H4 (cell line): ENCODE data around the gene LBP. TPM values are rescaled to one million over a fixed set of nuclear protein-coding genes. Genes with fewer than 3 reads are reported as not detected.
A peak's percentile ranks its signal among the peaks of the same experiment; 100 is the strongest.
"Not testable (repeated sequence)": the region's sequence is repeated elsewhere in the genome, so short reads cannot be mapped to it uniquely, and the experiment has no call there.

Experiments
- DNase-seq: peaks from one replicate; pipeline ENCODE4 v3.0.0-alpha.2; 2015; ENCODE audit warnings: low spot score
- total RNA-seq: library from RNA; depleted of rRNA; stranded (reverse); fragments of >200 nt; shearing (Covaris generic); gene quantifications from 2 replicates; pipeline ENCODE4 v1.2.3, GENCODE V29; 2014

LBP gene
- total RNA-seq, 1 experiment from 2014 or later: 0.06 TPM

GRCh38 chr20:38350879-38351775 is 4.8 kb downstream of the LBP start:
- DNase-seq: no peak

DNA sequence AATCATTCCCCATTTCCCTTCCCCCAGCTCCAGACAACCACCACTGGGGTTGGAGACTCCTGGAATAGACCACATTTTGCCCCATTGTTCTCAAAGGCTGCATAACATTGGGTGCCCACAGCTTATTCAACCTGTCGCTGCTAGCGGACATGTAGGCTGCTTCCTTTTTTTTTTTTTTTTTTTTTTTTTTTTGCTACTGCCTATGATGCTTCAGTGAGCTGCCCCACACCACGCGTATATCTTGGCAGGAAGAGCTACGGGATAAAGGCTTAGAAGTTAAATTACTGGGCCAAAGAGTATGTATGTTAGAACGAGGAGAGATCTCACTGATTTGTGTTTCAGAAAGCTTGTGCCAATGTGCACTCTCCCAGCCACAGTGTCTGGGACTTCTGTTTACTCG is 7.0 kb downstream of the LBP start:
- no peak for DNase-seq

- no peak for DNase-seq
Observed at GRCh38 chr20:38354227-38354626, 7.9 kb downstream of the LBP start.

DNA sequence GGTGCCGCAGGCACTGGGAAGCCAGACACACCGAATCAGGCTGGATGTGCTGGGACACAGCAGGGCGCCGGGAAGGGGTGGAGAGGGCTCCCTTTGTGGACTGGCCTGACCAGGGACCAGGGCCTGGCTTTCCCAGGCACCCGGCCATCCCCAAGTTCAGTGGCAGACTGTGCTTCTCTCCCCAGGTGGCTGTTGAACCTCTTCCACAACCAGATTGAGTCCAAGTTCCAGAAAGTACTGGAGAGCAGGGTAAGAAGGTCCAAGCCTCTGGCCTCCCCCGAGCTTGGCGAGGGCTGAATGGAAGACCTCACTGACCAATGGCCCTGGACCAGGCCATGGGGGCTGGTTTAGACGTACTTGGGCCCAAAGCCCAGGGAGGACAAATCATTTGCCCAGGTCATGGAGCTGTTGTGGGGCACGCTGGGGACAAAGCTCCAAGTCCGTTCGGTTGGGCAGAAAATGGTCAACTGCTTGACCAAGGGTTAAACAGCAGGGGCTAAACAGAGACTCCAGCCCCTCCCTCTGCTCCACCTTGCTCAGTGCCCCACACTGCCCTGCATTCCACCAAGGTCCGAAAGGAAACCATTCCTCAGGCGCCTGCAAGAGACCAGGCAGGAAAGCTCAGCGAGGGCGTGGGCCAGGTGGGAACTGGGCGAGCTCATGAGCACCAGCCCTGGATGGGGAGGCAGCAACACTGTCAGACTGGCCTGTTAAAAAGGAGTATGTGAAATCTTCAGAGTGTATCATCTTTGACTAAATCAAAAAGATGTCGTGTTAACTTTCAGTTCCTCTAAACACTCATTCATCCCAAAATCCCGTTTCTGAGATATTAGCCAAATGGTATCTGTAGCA is 9.1 kb downstream of the LBP start:
- no peak for DNase-seq

DNA sequence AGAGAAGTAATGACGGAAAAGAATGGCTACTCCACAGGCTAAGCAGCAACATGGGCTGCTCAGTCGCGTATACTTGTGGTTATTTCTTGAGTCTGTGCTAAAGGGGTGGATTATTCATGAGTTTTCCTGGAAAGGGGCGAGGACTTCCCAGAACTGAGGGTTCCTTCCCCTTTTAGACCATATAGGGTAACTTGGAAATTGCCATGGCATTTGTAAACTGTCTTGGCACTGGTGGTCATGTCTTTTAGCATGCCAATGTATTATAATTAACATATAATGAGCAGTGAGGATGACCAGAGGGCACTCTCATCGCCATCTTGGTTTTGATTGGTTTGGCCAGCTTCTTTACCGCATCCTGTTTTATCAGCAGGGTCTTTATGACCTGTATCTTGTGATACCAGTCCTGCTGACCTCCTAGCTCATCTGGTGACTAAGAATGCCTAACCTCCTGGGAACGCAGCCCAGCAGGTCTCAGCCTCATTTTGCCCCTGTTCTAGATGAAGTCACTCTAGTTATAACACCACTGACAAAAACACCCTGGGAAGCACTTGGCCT is 11.4 kb downstream of the LBP start:
- peak; percentile 51 for DNase-seq

GRCh38 chr20:38358556-38358955 is 12.3 kb downstream of the LBP start:
- DNase-seq: no peak

DNA sequence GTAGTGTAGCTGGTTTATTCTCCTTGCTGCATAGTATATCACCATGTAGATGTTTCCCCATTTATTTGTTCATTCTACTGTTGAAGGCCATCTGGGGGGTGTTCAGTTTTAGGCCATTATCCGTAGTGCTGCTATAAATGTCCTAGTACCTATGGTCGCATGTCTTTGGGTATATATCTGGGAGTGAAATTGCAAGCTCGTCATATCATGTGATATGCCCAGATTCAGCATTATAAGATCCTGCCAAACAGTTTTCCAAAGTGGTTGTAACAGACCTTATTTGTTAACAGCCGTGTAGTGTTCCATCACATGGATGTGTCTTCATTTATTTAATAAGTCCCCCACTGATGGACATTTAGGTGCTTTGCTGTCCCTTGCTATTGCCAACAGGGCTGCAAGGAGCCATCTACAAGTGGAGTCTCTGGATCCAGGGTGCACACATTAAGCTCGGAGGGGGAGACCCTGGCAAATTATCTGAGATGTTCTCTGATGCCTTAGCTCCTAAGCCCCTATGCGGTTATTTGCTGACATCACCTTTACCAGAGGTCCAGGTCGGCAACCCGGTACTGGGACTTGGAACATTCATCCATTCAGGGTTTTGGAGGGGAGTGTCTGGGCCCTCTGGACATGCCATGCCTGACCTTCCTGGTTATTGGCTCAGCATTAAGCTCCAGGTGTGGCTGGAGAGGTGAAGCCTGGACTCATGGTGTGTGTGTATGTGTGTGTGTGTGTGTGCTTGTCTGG is 16.9 kb downstream of the LBP start:
- DNase-seq: no peak

DNA sequence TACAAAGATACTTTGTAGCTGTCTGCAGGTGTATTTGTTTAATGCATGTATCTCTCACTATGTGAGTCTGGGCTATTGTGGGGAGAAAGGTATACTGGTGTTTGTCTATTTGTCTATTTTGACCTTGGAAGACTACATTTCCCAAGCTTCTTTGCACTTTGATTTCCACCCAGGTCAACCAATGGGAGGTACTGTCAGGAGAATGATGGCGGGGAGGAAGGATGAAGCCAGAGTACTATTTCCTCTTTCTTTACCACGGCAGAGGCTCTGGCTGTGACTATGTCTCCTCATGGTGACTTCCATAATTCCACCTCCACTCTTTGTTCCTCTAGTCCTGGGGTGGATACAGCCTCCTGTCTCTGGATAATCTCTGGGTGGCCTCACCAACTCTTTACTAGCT is 23.1 kb downstream of the LBP start:
- no peak for DNase-seq

- DNase-seq: no peak
Observed at GRCh38 chr20:38372806-38373205, 26.5 kb downstream of the LBP start.

- no peak for DNase-seq
Observed at GRCh38 chr20:38373231-38373867, 27.1 kb downstream of the LBP start.

DNA sequence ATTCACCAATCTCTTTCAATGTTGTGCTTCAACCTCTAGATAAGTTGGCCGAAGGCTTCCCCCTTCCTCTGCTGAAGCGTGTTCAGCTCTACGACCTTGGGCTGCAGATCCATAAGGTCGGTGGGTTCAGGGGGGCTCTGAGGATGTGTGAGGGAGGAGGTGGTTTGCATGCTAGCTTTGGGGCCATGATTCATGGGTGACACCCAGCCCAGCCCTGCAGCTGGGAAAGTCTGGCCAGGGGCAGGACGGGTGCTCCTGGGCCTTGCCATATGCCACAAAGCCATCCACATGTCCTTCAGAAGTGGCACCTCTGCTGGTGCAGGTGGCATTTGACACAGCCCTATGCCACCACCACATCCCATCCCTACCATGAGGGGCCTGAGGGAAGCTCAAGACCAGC is 27.6 kb downstream of the LBP start:
- DNase-seq: no peak

- DNase-seq: no peak
Observed at GRCh38 chr20:38377039-38377685, 30.9 kb downstream of the LBP start.

DNA sequence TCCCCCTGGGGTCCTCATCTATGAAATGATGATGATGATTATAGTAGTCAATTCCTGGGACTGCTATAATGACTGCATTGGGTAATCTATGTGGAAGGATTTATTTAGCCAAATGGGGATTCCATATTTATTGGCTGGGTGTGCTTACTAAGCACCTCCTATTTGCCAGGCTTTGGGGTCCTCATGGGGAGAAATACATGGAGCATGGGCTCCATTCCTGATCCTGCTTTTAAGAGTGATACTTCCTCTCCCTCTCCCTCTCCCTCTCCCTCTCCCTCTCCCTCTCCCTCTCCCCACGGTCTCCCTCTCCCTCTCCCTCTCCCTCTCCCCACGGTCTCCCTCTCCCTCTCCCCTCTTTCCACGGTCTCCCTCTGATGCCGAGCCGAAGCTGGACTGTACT is 31.6 kb downstream of the LBP start:
- DNase-seq: not testable (repeated sequence)

GRCh38 chr20:38383147-38383546 is 36.9 kb downstream of the LBP start:
- no peak for DNase-seq

GRCh38 chr20:38386004-38386403 is 39.7 kb downstream of the LBP start:
- no peak for DNase-seq

GRCh38 chr20:38386851-38387250 is 40.6 kb downstream of the LBP start:
- no peak for DNase-seq

DNA sequence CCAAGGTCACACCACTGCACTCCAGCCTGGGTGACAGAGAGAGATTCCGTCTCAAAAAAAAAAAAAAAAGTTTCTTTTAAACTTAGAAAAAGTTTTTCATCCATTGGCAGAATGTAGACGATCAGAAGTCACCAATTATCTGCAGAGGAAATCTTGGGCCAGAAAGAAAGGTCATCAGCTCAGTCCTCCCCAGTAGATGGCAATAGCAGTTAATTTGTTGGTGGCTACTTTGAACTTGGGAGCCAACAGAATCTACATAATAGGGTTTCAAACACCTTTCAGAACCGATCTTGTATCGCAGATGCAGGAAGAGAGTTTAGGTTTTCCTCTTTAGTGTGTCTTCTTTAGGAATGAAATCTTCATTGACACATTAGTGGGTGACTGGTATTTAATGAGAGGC is 41.7 kb downstream of the LBP start:
- no peak for DNase-seq

DNA sequence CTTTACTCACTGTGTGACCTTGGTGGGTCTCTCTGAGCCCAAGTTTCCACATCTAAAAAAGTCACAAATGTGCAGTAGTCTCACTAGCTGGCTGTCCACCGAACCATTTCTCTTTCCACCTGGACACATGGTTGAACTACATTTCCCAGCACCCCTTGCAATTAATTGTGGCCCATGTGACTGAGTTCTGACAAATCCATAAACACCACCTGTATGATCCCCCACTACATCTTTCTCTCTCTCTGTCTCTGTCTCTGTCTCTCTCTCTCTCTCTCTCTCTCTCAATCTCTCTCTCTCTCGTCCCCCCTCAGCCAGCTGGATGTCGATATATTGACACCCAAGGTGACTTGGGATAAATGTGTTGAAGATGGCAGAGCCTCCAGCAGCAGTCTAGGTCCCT is 46.1 kb downstream of the LBP start:
- no peak for DNase-seq

- DNase-seq: no peak
Observed at GRCh38 chr20:38393259-38393658, 47.0 kb downstream of the LBP start.

DNA sequence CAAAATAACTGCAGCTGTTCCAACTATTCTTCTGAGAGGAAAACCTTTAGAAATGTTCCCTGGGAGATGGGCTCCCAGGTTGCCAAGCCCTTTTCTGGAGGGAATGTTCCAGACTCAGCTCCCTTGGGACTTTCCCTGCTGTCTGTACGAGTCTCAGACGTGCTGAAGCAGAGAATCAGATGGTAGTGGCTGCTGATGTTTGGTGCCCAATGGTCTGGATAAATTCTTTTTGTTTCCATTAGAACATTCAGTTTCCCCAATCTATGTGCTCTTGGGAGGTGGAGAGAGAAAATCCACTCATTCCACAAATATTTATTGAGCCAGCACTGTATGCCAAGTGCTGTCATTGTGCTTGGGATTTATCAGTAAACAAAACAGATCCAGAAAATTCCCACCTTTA is 48.9 kb downstream of the LBP start:
- no peak for DNase-seq
